Measurements from ENCODE around the gene PDZRN3. TPM values are rescaled to one million over a fixed set of nuclear protein-coding genes. Genes with fewer than 3 reads are reported as not detected.
"Not testable (repeated sequence)": the region's sequence is repeated elsewhere in the genome, so short reads cannot be mapped to it uniquely, and the experiment has no call there.

PDZRN3 gene
- total RNA-seq, 1 donor from 2014 or later = not detected

GRCh38 chr3:73576999-73577461 is 47.7 kb downstream of the PDZRN3 start:
- no peaks in the 10 kb centered on the region for H3K4me1 Mint-ChIP-seq (ENCODE audit: low read depth)
- H3K9me3 Mint-ChIP-seq = no peaks in the 10 kb centered on the region
- no peak overlapping the region for H3K27ac Mint-ChIP-seq
- intact Hi-C loops (cut with micrococcal nuclease) = no loop called here
- no peak for DNase-seq (ENCODE audit: low spot score)
- no peak overlapping the region for H3K4me3 Mint-ChIP-seq
- peaks cover 3% of the 10 kb centered on the region for H3K27me3 Mint-ChIP-seq (ENCODE audit: insufficient read depth)
- no peaks in the 10 kb centered on the region for H3K36me3 Mint-ChIP-seq (ENCODE audit: low read depth)

GRCh38 chr3:73575953-73576352 is 48.8 kb downstream of the PDZRN3 start:
- intact Hi-C loops (cut with micrococcal nuclease) = no loop called here
- H3K36me3 Mint-ChIP-seq (ENCODE audit: low read depth) = no peaks in the 10 kb centered on the region
- H3K4me1 Mint-ChIP-seq (ENCODE audit: low read depth) = no peaks in the 10 kb centered on the region
- no peaks in the 10 kb centered on the region for H3K9me3 Mint-ChIP-seq
- H3K27me3 Mint-ChIP-seq (ENCODE audit: insufficient read depth) = peaks cover 8% of the 10 kb centered on the region
- H3K27ac Mint-ChIP-seq = no peak overlapping the region
- no peak for DNase-seq (ENCODE audit: low spot score)
- H3K4me3 Mint-ChIP-seq = no peak overlapping the region

GRCh38 chr3:73575519-73575918 is 49.2 kb downstream of the PDZRN3 start:
- Mint-ChIP-seq H3K4me3 (no peak overlapping the region), H3K9me3 (no peaks in the 10 kb centered on the region), H3K27me3 (ENCODE audit: insufficient read depth) (peaks cover 13% of the 10 kb centered on the region), H3K27ac (no peak overlapping the region), H3K36me3 (ENCODE audit: low read depth) (no peaks in the 10 kb centered on the region), H3K4me1 (ENCODE audit: low read depth) (no peaks in the 10 kb centered on the region)
- intact Hi-C loops (cut with micrococcal nuclease) = no loop called here
- no peak for DNase-seq (ENCODE audit: low spot score)

- no peak for DNase-seq (ENCODE audit: low spot score)
- no peak overlapping the region for H3K27ac Mint-ChIP-seq
- intact Hi-C loops (cut with micrococcal nuclease) = no loop called here
- H3K4me3 Mint-ChIP-seq = no peak overlapping the region
- H3K4me1 Mint-ChIP-seq (ENCODE audit: low read depth) = no peaks in the 10 kb centered on the region
- peaks cover 13% of the 10 kb centered on the region for H3K27me3 Mint-ChIP-seq (ENCODE audit: insufficient read depth)
- H3K9me3 Mint-ChIP-seq = no peaks in the 10 kb centered on the region
- H3K36me3 Mint-ChIP-seq (ENCODE audit: low read depth) = no peaks in the 10 kb centered on the region
Observed at GRCh38 chr3:73573204-73573603, 51.5 kb downstream of the PDZRN3 start.

GRCh38 chr3:73572368-73572767 is 52.4 kb downstream of the PDZRN3 start:
- H3K4me3 Mint-ChIP-seq = no peak overlapping the region
- DNase-seq (ENCODE audit: low spot score) = no peak
- no peaks in the 10 kb centered on the region for H3K9me3 Mint-ChIP-seq
- no peak overlapping the region for H3K27ac Mint-ChIP-seq
- intact Hi-C loops (cut with micrococcal nuclease) = no loop called here
- H3K27me3 Mint-ChIP-seq (ENCODE audit: insufficient read depth) = peaks cover 13% of the 10 kb centered on the region
- no peaks in the 10 kb centered on the region for H3K4me1 Mint-ChIP-seq (ENCODE audit: low read depth)
- H3K36me3 Mint-ChIP-seq (ENCODE audit: low read depth) = no peaks in the 10 kb centered on the region

- intact Hi-C loops (cut with micrococcal nuclease) = no loop called here
- Mint-ChIP-seq H3K36me3 (ENCODE audit: low read depth) (no peaks in the 10 kb centered on the region), H3K4me3 (no peak overlapping the region)
Observed at GRCh38 chr3:73571238-73571794, 53.4 kb downstream of the PDZRN3 start.

GRCh38 chr3:73569246-73569760 is 55.4 kb downstream of the PDZRN3 start:
- no peaks in the 10 kb centered on the region for H3K9me3 Mint-ChIP-seq
- H3K27me3 Mint-ChIP-seq (ENCODE audit: insufficient read depth) = peaks cover 13% of the 10 kb centered on the region
- H3K27ac Mint-ChIP-seq = no peak overlapping the region
- no peak for DNase-seq (ENCODE audit: low spot score)
- H3K4me1 Mint-ChIP-seq (ENCODE audit: low read depth) = no peaks in the 10 kb centered on the region
- H3K36me3 Mint-ChIP-seq (ENCODE audit: low read depth) = no peaks in the 10 kb centered on the region
- H3K4me3 Mint-ChIP-seq = no peak overlapping the region
- intact Hi-C loops (cut with micrococcal nuclease) = no loop called here

More at GRCh38 chr3:73571238-73571794, 53.4 kb downstream of the PDZRN3 start:
- Mint-ChIP-seq H3K27me3 (ENCODE audit: insufficient read depth) (peaks cover 13% of the 10 kb centered on the region), H3K4me1 (ENCODE audit: low read depth) (no peaks in the 10 kb centered on the region), H3K9me3 (no peaks in the 10 kb centered on the region), H3K27ac (no peak overlapping the region)
- no peak for DNase-seq (ENCODE audit: low spot score)

GRCh38 chr3:73568371-73568862 is 56.3 kb downstream of the PDZRN3 start:
- intact Hi-C loops (cut with micrococcal nuclease) = no loop called here
- no peak for DNase-seq (ENCODE audit: low spot score)
- Mint-ChIP-seq H3K27ac (no peak overlapping the region), H3K4me3 (no peak overlapping the region), H3K27me3 (ENCODE audit: insufficient read depth) (peaks cover 13% of the 10 kb centered on the region), H3K9me3 (no peaks in the 10 kb centered on the region), H3K4me1 (ENCODE audit: low read depth) (no peaks in the 10 kb centered on the region), H3K36me3 (ENCODE audit: low read depth) (no peaks in the 10 kb centered on the region)

- intact Hi-C loops (cut with micrococcal nuclease); H3K4me1 Mint-ChIP-seq (ENCODE audit: low read depth); H3K27me3 Mint-ChIP-seq (ENCODE audit: insufficient read depth); H3K36me3 Mint-ChIP-seq (ENCODE audit: low read depth); H3K27ac Mint-ChIP-seq; H3K4me3 Mint-ChIP-seq; H3K9me3 Mint-ChIP-seq; DNase-seq (ENCODE audit: low spot score): not testable (repeated sequence)
Observed at GRCh38 chr3:73565374-73565773, 59.4 kb downstream of the PDZRN3 start.

- DNase-seq (ENCODE audit: low spot score) = no peak
- intact Hi-C loops (cut with micrococcal nuclease) = no loop called here
- no peak overlapping the region for H3K4me3 Mint-ChIP-seq
- H3K36me3 Mint-ChIP-seq (ENCODE audit: low read depth) = no peaks in the 10 kb centered on the region
- H3K4me1 Mint-ChIP-seq (ENCODE audit: low read depth) = no peaks in the 10 kb centered on the region
- no peaks in the 10 kb centered on the region for H3K9me3 Mint-ChIP-seq
- H3K27me3 Mint-ChIP-seq (ENCODE audit: insufficient read depth) = no peaks in the 10 kb centered on the region
- no peak overlapping the region for H3K27ac Mint-ChIP-seq
Observed at GRCh38 chr3:73563896-73564582, 60.7 kb downstream of the PDZRN3 start.

- H3K27me3 Mint-ChIP-seq (ENCODE audit: insufficient read depth) = no peaks in the 10 kb centered on the region
- H3K27ac Mint-ChIP-seq = no peak overlapping the region
- intact Hi-C loops (cut with micrococcal nuclease) = no loop called here
- DNase-seq (ENCODE audit: low spot score) = no peak
- H3K4me1 Mint-ChIP-seq (ENCODE audit: low read depth) = no peaks in the 10 kb centered on the region
- H3K9me3 Mint-ChIP-seq = no peaks in the 10 kb centered on the region
- H3K36me3 Mint-ChIP-seq (ENCODE audit: low read depth) = no peaks in the 10 kb centered on the region
- no peak overlapping the region for H3K4me3 Mint-ChIP-seq
Observed at GRCh38 chr3:73561494-73561893, 63.2 kb downstream of the PDZRN3 start.

- intact Hi-C loops (cut with micrococcal nuclease) = no loop called here
- Mint-ChIP-seq H3K27ac (no peak overlapping the region), H3K4me1 (ENCODE audit: low read depth) (no peaks in the 10 kb centered on the region), H3K27me3 (ENCODE audit: insufficient read depth) (peaks cover 2% of the 10 kb centered on the region), H3K4me3 (no peak overlapping the region), H3K36me3 (ENCODE audit: low read depth) (no peaks in the 10 kb centered on the region), H3K9me3 (no peaks in the 10 kb centered on the region)
- no peak for DNase-seq (ENCODE audit: low spot score)
Observed at GRCh38 chr3:73559749-73560148, 65.0 kb downstream of the PDZRN3 start.

GRCh38 chr3:73558727-73559075 is 66.0 kb downstream of the PDZRN3 start:
- intact Hi-C loops (cut with micrococcal nuclease) = no loop called here
- H3K9me3 Mint-ChIP-seq = no peaks in the 10 kb centered on the region
- no peak overlapping the region for H3K4me3 Mint-ChIP-seq
- H3K36me3 Mint-ChIP-seq (ENCODE audit: low read depth) = no peaks in the 10 kb centered on the region
- H3K4me1 Mint-ChIP-seq (ENCODE audit: low read depth) = no peaks in the 10 kb centered on the region
- H3K27ac Mint-ChIP-seq = no peak overlapping the region
- peaks cover 2% of the 10 kb centered on the region for H3K27me3 Mint-ChIP-seq (ENCODE audit: insufficient read depth)
- DNase-seq (ENCODE audit: low spot score) = no peak

All from activated T-helper 1 cell treated with anti-CD3 and anti-CD28 coated beads, Interleukin-12 subunit alpha, Interleukin-12 subunit beta, Interleukin-2, Interleukin-4 antibody, amounts not matched to agents 30 ng/mL and 10 ng/mL and 1 ng/mL, durations not matched to agents 14 hours and 24 hours and 36 hours (primary cell).